ENCODE measurements around the gene BAZ2B. TPM values are rescaled to one million over a fixed set of nuclear protein-coding genes. Genes with fewer than 3 reads are reported as not detected.

The BAZ2B gene
- polyA plus RNA-seq, 1 of the 3 experiments (the other 2 are of a cell fraction), result 10.2 TPM

GRCh38 chr2:159446201-159446600 lies 170.1 kb downstream of the BAZ2B start (continued):
- TF ChIP-seq CTCF (IDR thresholded peaks at IDR 0.05), result no peak
- no peak for TF ChIP-seq MAX (IDR thresholded peaks at IDR 0.05; ENCODE audit: low read depth)
- no peak for TF ChIP-seq GATA2 (CRISPR knock-in tag; IDR thresholded peaks at IDR 0.05)
- TF ChIP-seq SMC3 (IDR thresholded peaks at IDR 0.05; ENCODE audit: low read depth, low read length), result no peak
- no peak for TF ChIP-seq FOXJ3 (CRISPR knock-in tag; IDR thresholded peaks at IDR 0.05)
- TF ChIP-seq TAF1 (IDR thresholded peaks at IDR 0.05; ENCODE audit: borderline replicate concordance, low read depth, low read length), result no peak
- no peak for TF ChIP-seq NFIC (IDR thresholded peaks at IDR 0.05; ENCODE audit: borderline replicate concordance)
- no peak for TF ChIP-seq USF1 (IDR thresholded peaks at IDR 0.05; ENCODE audit: borderline replicate concordance, low read depth)
- TF ChIP-seq TEAD4 (IDR thresholded peaks at IDR 0.05; ENCODE audit: borderline replicate concordance, insufficient read depth), result no peak

- Histone ChIP-seq H3K4me2 (no peak overlapping the region), H3K79me2 (ENCODE audit: insufficient read depth) (no peaks in the 10 kb centered on the region), H3K9ac (no peak overlapping the region), H3K9me2 (no peaks in the 10 kb centered on the region), H3K4me3 (ENCODE audit: low read depth in 2 of 2, low read length in 1 of 2) (no peak overlapping the region), H4K20me1 (ENCODE audit: insufficient read depth) (no peaks in the 10 kb centered on the region), H3F3A (replicated peaks; ENCODE audit: insufficient read depth) (peaks cover 4% of the 10 kb centered on the region), H2AFZ (ENCODE audit: low read depth) (no peak overlapping the region), H3K9me3 (no peaks in the 10 kb centered on the region), H3K36me3 (replicated peaks in 1 of 2; ENCODE audit: control insufficient read depth in 1 of 2, insufficient read depth in 2 of 2, low read length in 1 of 2) (peaks cover 47 to 49% of the 10 kb centered on the region in 2 experiments), H3K27ac (ENCODE audit: low read depth in 2 of 2, low read length in 1 of 2) (no peak overlapping the region), H3K27me3 (ENCODE audit: insufficient read depth) (no peaks in the 10 kb centered on the region), H3K4me1 (ENCODE audit: control insufficient read depth in 1 of 2, insufficient read depth in 2 of 2, low read depth in 1 of 2, low read length in 1 of 2) (peaks cover 0 to 8% of the 10 kb centered on the region in 2 experiments; a peak in 2 of 4 replicates)
- no peak for TF ChIP-seq USF1 (IDR thresholded peaks at IDR 0.05; ENCODE audit: borderline replicate concordance, low read depth)
- no peak for TF ChIP-seq NRF1 (IDR thresholded peaks at IDR 0.05; ENCODE audit: low read depth, low read length)
- no peak for TF ChIP-seq CHD2 (IDR thresholded peaks at IDR 0.05; ENCODE audit: low read length, partially characterized antibody)
- no peak for TF ChIP-seq EP300 (IDR thresholded peaks at IDR 0.05; ENCODE audit: borderline replicate concordance in 1 of 2, low read depth in 1 of 2, low read length in 1 of 2)
- no peak for TF ChIP-seq TEAD4 (IDR thresholded peaks at IDR 0.05; ENCODE audit: borderline replicate concordance, insufficient read depth)
- TF ChIP-seq GABPA (IDR thresholded peaks at IDR 0.05; ENCODE audit: low read depth), result no peak
- TF ChIP-seq NFIC (IDR thresholded peaks at IDR 0.05; ENCODE audit: borderline replicate concordance), result no peak
- no peak for TF ChIP-seq RXRA (IDR thresholded peaks at IDR 0.05; ENCODE audit: borderline replicate concordance, low read depth)
- TF ChIP-seq USF2 (IDR thresholded peaks at IDR 0.05; ENCODE audit: borderline replicate concordance, low read depth, low read length), result no peak
- TF ChIP-seq JUND (IDR thresholded peaks at IDR 0.05), result no peak
- no peak for TF ChIP-seq EZH2phosphoT487 (IDR thresholded peaks at IDR 0.05; ENCODE audit: borderline replicate concordance, low read depth)
- TF ChIP-seq IRF3 (IDR thresholded peaks at IDR 0.05; ENCODE audit: low read depth, low read length), result no peak
- no peak for TF ChIP-seq MEF2A (IDR thresholded peaks at IDR 0.05; ENCODE audit: borderline replicate concordance, low read depth)
- no peak for TF ChIP-seq FOSL2 (IDR thresholded peaks at IDR 0.05; ENCODE audit: borderline replicate concordance, low read depth)
- TF ChIP-seq SIN3A (IDR thresholded peaks at IDR 0.05; ENCODE audit: borderline replicate concordance, low read depth, low read length), result no peak
- TF ChIP-seq FOXM1 (IDR thresholded peaks at IDR 0.05; ENCODE audit: low read depth), result no peak
- no peak for TF ChIP-seq TAF1 (IDR thresholded peaks at IDR 0.05; ENCODE audit: borderline replicate concordance, low read depth, low read length)
- TF ChIP-seq ELF1 (IDR thresholded peaks at IDR 0.05), result no peak
- no peak for TF ChIP-seq CTCF (IDR thresholded peaks at IDR 0.05)
- TF ChIP-seq RCOR1 (IDR thresholded peaks at IDR 0.05; ENCODE audit: low read length), result no peak
- ChIA-PET CTCF (no interaction called here), POLR2A (no interaction called here)
- DNase-seq, result no peak
These were observed 171.0 kb downstream of the BAZ2B start for GRCh38 chr2:159445307-159445706.
